ENCODE results near the gene ELOVL7. TPM values are rescaled to one million over a fixed set of nuclear protein-coding genes. Genes with fewer than 3 reads are reported as not detected.

Gene ELOVL7
- under 0.01 TPM in 2 replicates for total RNA-seq

GRCh38 chr5:60843936-60844905, at the start of gene ELOVL7:
Gene ELOVL7, minus strand, starts transcription at chr5:60844269. Its CDS starts 56,872 bp downstream, at chr5:60787397.

Other genes with a start within 250 kb of the ELOVL7 start
- gene DEPDC1B, start 144.1 kb downstream of the ELOVL7 start, total RNA-seq, result 5.1 and 11.3 TPM in 2 replicates
- 17.3 and 19.9 TPM in 2 replicates for gene ERCC8, start 100.8 kb upstream of the ELOVL7 start, total RNA-seq
- gene NDUFAF2, start 100.9 kb upstream of the ELOVL7 start, total RNA-seq, result 36.8 and 38.2 TPM in 2 replicates

Measured in subcutaneous preadipocyte (primary cell).